HG03108 (cell line): ENCODE data around the gene NRXN3.

Experiments
- ATAC-seq: cut with Tn5 transposase; IDR thresholded peaks from one replicate; pipeline ENCODE4 v1.9.1; 2021; ENCODE audit warnings: moderate library complexity; ENCODE audit not compliant: unreplicated experiment

NRXN3 gene

DNA sequence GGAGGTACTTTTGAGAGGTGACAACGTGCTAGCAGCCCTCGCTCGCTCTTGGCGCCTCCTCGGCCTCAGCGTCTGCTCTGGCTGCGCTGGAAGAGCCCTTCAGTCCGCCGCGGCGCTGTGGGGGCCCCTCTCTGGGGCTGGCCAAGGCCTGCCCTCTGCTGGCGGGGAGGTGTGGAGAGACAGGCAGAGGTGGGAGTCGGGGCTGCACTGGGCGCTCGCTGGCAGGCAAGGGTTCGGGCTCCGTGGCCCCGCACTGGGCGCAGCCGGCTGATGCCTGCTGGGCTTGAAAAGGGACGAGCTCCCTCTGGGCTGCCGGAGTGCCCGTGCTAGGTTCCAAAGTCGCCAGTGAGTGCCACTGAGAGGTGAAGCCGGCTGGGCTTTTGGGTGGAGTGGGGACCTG lies 1461.1 kb downstream of the NRXN3 start:
- no peak for ATAC-seq

DNA sequence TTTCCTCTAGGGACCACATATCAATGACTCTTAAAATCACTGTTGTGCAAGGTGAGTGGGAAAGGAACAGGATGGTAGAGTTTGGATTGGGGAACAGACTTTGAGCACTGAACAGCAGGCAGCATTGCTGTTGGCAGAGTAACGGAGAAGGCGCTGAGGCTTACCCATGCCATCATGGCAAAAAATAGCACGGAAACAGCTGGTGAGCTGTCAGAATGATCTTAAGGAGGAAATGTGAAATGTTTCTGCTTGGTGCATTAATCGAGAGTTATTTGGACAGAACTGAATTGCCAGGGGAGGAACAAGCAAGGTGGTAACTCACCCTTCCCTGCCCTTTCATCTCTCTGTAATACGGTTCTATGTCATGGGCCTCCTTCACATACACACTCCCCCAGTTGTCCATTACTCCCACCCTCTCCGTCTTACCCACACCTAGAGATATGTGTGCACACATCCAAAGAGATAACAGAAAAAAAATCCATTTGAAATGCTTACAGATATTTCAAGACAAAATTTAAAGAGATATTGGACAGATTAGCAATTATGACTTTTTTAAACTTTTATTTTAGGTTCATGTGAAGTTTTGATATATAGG lies 1468.6 kb downstream of the NRXN3 start:
- no peak for ATAC-seq

DNA sequence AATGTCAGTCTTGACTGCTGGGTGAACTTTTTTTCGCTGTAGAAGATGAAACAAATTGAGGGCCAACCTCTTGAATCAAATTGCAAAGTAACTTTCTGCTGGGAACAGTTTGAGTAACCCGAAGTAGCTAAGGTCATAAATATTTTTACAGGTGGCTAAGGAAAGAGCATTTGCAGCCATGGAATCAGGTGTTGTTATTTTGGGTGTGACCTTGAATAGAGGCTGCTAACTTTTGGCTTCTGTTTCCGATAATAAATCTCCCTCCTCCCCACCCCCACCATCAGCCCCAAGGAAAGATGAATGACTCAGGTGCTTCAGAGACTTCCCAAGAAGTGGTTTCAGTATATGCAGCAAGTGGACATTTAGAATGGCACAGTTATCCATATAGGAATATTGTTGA lies 1469.4 kb downstream of the NRXN3 start:
- no peak for ATAC-seq

DNA sequence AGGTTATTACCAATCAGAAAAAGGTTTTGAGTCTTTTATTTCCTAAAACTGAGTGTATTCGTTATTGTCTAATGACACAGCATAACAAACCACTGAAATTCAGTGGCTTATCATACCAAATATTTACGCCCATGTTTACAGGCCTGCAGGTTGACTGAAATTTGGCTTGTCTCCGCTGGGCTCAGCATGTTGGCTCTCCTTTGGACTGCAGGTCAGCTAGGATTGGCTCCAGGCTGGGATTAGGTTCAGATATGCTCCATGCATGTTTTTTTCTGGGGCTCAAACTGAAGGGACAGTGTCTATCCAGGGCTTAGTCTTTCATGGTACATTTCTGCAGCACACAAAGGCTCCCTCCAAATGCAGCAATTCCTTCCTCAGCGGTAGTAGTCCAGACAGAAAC lies 1471.2 kb downstream of the NRXN3 start:
- ATAC-seq: no peak

DNA sequence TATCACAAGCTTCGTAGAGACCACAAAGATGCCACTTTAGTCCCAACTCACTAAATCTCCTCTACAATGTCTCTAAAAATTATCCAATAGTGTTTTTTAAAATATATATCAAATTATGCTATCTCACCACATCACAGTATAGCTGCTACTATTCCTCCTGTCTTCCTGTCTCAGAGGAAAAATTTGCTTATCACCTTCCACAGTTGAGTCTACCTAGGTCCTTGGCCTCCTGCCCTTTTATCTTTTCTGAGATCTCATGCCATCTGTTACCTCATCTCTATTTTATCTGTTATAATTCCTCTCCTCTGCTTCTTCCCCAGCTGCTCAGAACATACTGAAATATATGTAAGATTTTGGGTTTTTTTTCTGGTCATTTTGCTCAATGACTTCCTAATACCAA lies 1473.0 kb downstream of the NRXN3 start:
- no peak for ATAC-seq

DNA sequence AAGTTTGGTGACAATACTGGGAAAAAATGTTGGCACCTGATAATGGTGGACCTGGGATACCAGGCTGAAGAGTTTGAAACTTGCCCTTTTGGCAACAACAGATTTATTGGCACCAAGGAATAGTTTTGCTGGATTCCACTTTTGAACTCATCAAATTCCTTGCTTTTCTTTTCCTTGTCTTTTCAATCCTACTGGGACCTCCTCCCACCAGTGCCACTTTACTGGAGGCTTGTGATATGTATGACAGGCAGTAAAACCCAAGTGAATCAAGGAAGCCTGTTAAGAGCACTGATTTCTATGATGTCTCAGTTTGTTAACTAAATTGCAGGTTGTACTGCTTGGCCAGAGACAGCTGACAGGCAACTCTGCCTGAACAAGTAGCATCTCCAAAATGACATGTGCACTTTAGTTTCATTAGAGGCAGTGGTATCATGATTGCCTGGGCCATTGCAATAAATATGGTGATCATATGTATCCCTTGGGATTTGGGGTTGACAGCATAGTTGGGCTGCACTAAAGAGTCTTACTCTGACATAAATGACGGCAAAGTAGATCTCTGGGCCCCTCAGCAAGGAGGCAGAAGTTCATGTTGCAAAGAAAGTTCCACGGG lies 1475.7 kb downstream of the NRXN3 start:
- no peak for ATAC-seq

DNA sequence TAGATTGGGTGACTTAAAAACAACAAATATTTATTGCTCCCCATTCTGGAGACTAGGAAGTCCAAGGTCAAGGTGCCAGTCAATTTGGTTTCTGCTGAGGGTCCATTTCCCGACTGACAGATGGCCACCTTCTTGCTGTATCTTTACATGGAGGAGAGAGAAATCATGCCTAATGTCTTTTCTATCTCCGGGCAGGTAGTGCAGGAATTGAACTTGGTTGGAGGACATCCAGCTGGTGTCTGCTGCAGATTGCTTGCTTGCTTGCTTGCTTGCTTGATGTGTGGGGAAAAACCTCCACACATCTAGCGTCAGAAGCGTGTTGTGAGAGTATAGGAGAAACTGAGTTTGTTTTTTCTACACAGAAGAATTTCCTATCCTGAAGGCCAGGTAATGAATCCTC lies 1479.7 kb downstream of the NRXN3 start:
- no peak for ATAC-seq

DNA sequence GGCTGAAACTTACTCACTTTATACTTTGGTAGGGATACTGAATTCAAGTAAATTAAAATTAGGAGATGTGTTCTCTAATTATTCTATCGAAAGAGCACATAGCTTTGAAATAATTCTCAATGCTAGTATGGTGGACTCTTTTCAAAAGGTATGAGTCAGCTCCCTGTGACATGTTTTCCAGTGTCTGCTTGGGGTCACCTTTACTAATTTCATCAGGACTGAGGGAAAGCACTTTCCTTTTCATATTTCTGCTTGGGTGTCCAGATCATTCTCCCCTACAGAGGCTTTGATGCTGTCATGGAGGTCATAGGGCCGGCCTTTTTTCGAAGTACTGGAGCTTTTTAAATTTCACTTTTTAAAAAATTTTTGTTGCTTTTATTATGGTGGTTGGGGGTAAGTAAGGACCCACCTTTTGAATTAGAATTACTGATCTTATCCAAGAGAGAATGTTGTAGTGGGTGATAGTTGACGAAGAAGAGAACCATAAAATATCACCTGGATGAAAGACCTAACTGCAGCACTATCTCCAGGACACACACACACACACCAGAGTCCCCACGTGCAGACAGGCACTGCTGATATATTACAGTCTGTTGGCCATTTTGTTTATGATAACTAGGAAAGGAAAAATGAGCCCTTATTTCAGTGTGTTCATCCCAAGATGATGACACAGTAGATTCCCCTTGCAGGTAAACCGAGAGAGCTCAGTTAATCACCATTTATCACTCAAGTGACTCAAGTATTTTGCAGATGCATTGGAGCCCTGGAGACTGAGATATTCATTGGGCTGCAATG lies 1482.5 kb downstream of the NRXN3 start:
- no peak for ATAC-seq

DNA sequence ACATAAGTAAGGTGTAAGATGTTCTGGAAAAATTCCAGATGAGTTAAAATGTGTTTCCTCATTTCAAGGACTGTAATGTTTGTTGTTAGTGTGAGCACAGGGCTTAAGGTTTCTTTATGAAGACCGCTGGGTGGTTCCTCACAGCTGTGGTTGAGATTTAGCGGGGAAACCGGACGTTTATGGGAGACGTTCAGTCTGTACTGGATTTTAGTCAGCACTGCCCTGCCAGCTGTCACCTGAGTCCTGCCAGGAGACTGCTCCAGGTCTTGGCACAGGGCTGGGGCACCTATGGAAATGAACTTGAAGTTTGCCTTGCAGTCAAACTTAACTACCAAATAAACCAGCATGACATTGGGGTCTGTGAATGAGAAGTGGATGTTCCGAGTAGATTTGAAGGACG lies 1485.9 kb downstream of the NRXN3 start:
- no peak for ATAC-seq

DNA sequence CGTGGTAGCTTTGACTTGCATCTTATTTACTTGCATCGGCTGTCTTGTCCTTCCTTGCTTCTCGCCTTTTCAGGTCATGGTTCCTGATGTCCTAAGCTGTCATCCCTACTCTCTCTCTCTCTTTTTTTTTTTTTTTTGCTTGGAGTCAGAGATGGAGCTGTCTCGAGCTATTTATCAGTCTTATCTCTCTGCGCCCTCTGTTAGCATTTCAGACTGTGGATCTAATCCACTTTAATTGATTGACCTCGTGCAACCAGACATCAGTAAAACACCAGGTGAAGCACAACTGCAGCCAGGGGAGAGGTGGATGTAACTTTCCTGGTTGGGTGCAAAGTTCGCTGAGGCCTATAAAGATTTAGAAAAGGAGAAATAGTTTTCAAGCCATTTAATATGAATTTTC lies 1486.3 kb downstream of the NRXN3 start:
- ATAC-seq: no peak

DNA sequence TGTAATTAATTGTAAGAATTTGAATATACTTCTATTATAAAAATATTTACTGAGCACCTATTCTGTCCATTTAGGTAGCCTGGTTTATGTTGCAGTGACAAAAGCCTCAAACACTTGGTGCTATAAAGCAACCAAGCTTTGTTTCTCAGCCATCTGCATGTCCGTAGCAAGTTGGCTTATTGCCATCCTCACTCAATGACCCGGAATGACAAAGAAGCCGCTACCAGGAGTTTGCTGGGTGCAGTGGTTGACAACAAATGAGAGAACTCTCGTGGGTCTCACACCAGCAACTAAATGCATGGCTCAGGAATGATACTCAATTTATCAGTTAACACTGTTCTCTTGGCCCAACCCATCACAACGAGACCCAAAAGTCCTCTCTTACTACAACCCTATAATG lies 1488.0 kb downstream of the NRXN3 start:
- ATAC-seq: no peak

DNA sequence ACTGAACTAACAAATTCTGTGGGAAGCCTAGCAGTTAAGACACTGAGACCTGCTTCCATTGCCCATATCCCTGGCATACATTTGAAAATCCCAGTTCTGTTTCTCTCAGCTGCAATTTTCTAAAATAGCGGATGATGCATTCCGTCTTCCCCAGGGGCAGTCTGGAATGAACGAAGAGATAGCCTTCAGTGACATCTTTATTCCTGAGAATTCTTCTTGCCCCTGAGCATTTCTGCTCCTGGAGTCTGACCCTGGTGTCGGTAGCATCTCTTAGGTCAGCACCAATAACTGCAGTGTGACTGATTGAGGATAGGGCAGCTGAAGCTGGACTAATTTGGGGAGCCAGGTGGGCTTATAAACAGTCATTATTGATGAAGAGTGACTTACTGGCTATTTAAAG lies 1488.6 kb downstream of the NRXN3 start:
- no peak for ATAC-seq

DNA sequence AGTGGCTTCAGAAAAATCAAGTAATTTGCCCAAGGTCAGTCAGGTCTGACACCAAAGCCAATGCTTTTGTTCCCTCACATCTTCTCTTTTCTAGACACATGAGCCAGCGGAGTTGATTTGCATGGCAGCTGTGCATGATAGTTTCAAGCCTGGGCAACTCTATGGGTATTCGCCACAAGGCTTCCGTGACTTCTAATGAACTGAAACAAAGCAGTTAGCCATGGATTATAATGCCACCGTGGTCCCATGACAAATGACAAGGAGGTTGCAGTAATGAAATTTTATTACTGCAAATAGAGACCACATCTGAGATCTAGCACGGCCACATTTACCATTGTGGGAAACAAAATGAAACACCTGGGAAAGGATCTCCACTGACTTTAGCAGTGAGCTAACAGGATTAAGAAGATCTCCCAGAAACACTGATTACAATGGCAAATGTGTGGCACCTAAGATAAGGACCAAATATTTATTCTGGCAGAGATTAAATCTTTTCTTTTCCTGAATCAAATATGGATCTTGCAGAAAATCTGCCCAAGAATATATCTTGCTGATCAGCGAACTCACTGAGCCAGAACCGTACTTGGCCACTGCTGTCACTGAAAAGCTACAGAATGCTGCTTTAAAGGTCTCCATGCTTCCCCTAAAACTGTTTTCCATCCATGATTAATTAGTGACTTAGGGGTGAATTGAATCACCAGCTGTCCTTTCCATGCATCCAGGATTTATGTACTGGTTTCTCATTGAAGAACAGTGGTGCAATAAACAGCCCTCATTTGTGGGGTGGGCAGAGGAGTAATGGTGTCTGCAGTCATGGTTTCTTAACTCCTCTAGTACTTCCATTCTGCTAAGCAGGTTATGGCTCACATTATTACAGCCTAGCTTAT lies 1490.1 kb downstream of the NRXN3 start:
- ATAC-seq: no peak

DNA sequence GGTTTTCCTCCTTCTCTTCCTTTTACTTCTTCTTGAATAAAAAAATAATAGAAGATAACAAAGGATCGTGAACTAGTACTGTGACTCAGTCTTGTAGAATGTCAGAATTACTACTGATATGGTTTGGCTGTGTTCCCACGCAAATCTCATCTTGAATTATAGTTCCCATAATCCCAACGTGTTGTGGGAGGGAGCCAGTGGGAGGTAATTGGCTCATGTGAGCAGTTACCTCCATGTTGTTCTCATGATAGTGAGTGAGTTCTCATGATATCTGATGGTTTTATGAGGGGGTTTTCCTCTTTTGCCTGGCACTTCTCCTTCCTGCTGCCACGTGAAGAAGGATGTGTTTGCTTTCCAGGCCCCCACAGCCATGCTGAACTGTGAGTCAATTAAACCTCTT lies 1491.6 kb downstream of the NRXN3 start:
- no peak for ATAC-seq

DNA sequence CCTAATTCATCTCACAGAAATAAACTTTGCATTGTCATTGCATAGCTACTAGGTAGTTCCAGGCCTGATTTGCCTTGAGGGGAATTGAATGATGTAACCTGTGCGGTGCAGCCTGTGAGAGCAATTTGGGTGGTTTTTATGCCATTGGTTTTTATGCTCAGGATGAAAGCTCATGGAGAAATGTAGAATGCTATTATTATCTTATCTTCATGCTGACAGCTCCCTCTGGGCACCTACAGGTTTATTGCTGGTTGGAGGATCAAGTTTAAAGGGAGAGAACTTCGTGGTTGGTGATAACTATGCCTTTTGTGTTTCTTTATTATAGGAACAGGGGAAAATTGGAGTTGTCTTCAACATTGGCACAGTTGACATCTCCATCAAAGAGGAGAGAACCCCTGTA lies 1493.3 kb downstream of the NRXN3 start:
- no peak for ATAC-seq

DNA sequence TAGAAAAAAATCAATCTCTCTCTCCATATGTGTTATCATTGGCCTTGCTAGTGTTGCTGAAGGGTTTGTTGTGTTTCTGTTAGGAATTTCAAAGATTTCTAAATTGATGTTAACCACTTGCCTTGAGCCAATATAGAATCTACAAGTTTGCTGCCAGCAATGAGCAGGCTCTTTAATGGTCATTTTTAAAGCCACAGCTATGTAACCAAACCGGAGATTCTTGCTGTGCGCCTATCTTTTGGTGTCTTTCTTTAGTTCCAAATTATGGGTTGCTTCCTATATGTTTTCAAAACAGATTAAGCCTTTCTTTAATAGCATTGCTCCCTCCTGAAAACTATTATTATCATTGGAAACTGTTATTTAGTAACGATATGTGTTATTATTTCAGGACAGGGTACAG lies 1495.4 kb downstream of the NRXN3 start:
- no peak for ATAC-seq

DNA sequence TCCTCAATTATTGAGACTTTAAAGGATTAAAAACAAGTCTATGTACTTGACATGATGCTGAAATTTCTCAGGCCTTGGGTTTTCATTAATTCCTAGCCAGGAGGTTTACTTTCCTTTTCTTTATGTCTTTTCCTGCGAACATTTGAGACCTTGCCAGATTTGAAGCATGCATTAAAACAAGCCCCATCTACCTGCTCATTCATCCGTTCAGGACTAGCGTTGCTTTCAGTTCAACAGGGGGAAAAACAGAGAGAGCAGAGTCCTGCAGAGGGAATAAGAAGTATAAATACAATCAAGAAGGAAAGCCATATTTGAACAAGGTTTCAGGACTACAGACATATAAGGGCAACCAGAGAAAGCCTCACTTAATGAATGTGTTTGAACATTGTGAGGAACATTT lies 1498.8 kb downstream of the NRXN3 start:
- ATAC-seq: no peak

DNA sequence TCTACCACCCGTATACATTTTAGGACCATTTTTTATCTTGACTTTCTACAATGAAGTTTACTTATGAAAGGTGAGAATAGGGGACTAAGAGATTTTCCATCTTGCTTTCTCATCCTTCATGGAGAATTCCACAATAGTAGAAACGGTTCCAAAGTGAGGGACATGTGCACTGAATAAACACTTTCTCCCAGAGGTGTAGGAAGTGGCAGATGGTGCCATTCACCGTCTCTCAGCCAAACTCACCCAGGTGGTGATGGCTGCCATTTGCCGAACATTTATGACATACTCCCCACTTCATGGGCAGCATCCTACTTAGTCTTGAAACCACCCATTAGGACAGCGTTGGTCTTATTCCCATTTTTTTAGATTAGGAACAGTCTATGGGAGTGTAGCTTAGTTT lies 1500.6 kb downstream of the NRXN3 start:
- no peak for ATAC-seq

DNA sequence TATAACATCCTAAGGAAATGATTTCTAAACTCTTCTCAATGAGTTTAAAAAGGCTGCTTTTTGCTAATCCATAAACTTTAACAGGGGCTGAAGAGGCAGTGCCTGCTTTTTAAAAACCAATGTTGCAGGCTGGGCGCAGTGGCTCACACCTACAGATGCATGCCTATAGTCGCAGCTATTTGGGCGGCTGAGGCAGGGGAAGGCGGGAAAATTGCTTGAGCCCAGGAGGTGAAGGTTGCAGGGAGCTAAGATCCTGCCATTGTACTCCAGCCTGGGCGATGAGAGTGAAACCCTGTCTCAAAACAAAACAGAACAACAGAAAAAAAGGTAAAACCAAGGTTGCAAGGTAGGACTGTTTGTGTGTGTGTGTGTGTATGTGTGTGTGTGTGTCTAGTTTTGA lies 1509.9 kb downstream of the NRXN3 start:
- ATAC-seq: no peak

DNA sequence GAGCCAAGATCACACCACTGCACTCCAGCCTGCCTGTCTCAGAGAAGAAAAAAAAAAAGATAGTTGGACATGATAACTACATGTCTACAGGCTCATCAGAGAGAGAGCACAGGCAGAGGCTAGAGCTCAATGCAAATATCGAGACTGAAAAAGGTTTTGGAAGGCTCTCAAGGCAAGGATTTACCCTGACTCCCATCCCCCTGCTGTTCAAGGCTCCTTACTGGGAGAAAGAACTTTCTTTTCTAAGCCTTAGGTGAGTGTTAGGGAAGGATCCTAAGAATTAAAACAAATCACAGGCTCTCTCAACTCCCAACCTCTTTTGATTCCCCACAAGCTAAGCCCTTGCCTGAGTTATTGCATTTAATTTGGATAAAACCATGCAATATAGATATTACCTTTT lies 1516.0 kb downstream of the NRXN3 start:
- ATAC-seq: no peak

DNA sequence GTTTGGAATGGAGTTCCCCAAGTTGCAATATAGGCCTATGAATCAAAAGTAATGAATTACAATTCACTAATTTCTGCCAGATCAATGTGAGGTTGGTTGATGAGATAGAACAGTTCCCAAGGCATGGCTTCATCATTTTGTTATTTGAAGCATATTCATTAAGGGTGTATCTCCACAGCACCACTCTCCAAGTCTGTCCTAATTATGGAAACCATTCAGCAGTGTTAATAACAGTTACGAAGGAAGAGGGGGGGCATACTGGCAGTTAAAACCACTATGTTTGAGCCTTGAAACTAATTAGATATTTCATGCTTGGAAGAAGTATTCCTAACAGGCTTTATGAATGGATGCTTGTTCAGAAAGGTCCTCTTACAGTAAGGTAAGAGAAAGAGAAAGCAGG lies 1520.8 kb downstream of the NRXN3 start:
- ATAC-seq: no peak

DNA sequence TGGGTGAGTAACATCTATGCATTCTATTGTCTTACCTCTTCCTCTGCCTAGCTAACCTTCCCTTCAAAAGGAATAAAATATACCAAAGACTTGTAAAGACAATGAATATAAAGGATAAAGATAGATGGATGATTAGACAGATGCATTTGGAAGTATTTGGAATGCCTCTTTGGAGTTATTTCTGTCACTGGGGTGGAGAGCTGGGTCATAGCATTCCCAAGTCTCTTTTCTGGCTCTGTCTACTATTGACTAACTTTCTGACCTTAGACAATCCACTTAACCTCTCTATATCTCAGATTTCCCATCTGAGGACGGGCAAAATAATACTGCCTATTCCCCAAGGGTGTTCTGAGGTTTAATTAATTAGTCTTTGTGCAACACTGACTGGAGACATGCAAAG lies 1523.8 kb downstream of the NRXN3 start:
- no peak for ATAC-seq
